AG10803 (cell line): ENCODE measurements around the gene VAT1L.
A peak's percentile ranks its signal among the peaks of the same experiment; 100 is the strongest.

Source experiments
- DNase-seq: peaks from one replicate; pipeline ENCODE4 v3.0.0; 2010; ENCODE audit warnings: low read depth
- H3K4me3 ChIP-seq: 2 replicates; pipeline ENCODE4 v1.5.1; 2011; ENCODE audit warnings: mild to moderate bottlenecking, low read length, control low read depth
- CTCF ChIP-seq: conservative IDR thresholded peaks from 2 replicates; pipeline ENCODE4 v1.5.1; 2011; ENCODE audit warnings: mild to moderate bottlenecking, low read length, control low read depth, inconsistent platforms

The VAT1L gene

GRCh38 chr16:77850636-77851333, 62.4 kb downstream of the VAT1L start:
- no peak for TF ChIP-seq CTCF
- no peak overlapping the region for H3K4me3 ChIP-seq
- peak; percentile 36 for DNase-seq

- no peak for DNase-seq
- TF ChIP-seq CTCF: no peak
- H3K4me3 ChIP-seq: no peak overlapping the region
Observed at GRCh38 chr16:77853161-77853560, 64.8 kb downstream of the VAT1L start.

- DNase-seq: no peak
- H3K4me3 ChIP-seq: no peak overlapping the region
- no peak for TF ChIP-seq CTCF
Observed at GRCh38 chr16:77856438-77857160, 68.2 kb downstream of the VAT1L start.

- H3K4me3 ChIP-seq: no peak overlapping the region
- no peak for TF ChIP-seq CTCF
- DNase-seq: no peak
Observed at GRCh38 chr16:77858060-77858459, 69.7 kb downstream of the VAT1L start.

GRCh38 chr16:77859493-77860232, 71.3 kb downstream of the VAT1L start:
- DNase-seq: no peak
- no peak overlapping the region for H3K4me3 ChIP-seq
- no peak for TF ChIP-seq CTCF

GRCh38 chr16:77860953-77861352, 72.6 kb downstream of the VAT1L start:
- DNase-seq: no peak
- no peak overlapping the region for H3K4me3 ChIP-seq
- TF ChIP-seq CTCF: no peak

GRCh38 chr16:77863250-77863649, 74.9 kb downstream of the VAT1L start:
- no peak for DNase-seq
- H3K4me3 ChIP-seq: no peak overlapping the region
- TF ChIP-seq CTCF: no peak
